Astrocyte (in vitro differentiated cells and primary cell): ENCODE data around the gene TESK2. TPM values are rescaled to one million over a fixed set of nuclear protein-coding genes. Genes with fewer than 3 reads are reported as not detected.

Experiments used
- DNase-seq: peaks from one replicate; pipeline ENCODE4 v3.0.0-alpha.2; 2010; ENCODE audit warnings: low read depth
- FAIRE-seq: peaks from 2 replicates; lab custom pipeline; 2011; peaks lifted over from hg19 to GRCh38; lab: Jason Lieb, UNC
- H2AFZ ChIP-seq: 2 replicates; pipeline ENCODE4 v1.6.0; 2012; ENCODE audit warnings: low read depth, low read length, inconsistent platforms
- H3K27ac ChIP-seq: 2 replicates; pipeline ENCODE4 v1.5.1; 2011; ENCODE audit warnings: low read depth, low read length, inconsistent platforms
- H3K27me3 ChIP-seq: 2 replicates; pipeline ENCODE4 v1.6.0; 2011; ENCODE audit warnings: low read length, inconsistent platforms; ENCODE audit not compliant: insufficient read depth
- H3K36me3 ChIP-seq: 2 replicates; pipeline ENCODE4 v1.5.1; 2011; ENCODE audit warnings: low read length, inconsistent platforms; ENCODE audit not compliant: insufficient read depth
- H3K4me1 ChIP-seq: 2 replicates; pipeline ENCODE4 v1.5.1; 2011; ENCODE audit warnings: low read length, inconsistent platforms; ENCODE audit not compliant: insufficient read depth
- H3K4me2 ChIP-seq: 2 replicates; pipeline ENCODE4 v1.6.0; 2012; ENCODE audit warnings: low read length, inconsistent platforms
- H3K4me3 ChIP-seq: 2 replicates; pipeline ENCODE4 v1.5.1; 2011; ENCODE audit warnings: low read depth, mild to moderate bottlenecking, low read length, inconsistent platforms; ENCODE audit not compliant: insufficient read depth
- H3K79me2 ChIP-seq: 2 replicates; pipeline ENCODE4 v1.6.0; 2012; ENCODE audit warnings: mild to moderate bottlenecking, low read length, inconsistent platforms; ENCODE audit not compliant: insufficient read depth
- H3K9ac ChIP-seq: 2 replicates; pipeline ENCODE4 v1.6.0; 2012; ENCODE audit warnings: mild to moderate bottlenecking, low read length, inconsistent platforms
- H3K9me3 ChIP-seq: 2 replicates; pipeline ENCODE4 v1.5.1; 2012; ENCODE audit warnings: low read depth, mild to moderate bottlenecking, low read length, inconsistent platforms; ENCODE audit not compliant: insufficient read depth
- H4K20me1 ChIP-seq: 2 replicates; pipeline ENCODE4 v1.6.0; 2012; ENCODE audit warnings: low read length, inconsistent platforms; ENCODE audit not compliant: insufficient read depth
- H3K27ac Mint-ChIP-seq: one replicate; pipeline ENCODE4 v1.8.0; 2021; ENCODE audit warnings: mild to moderate bottlenecking, mixed read lengths; ENCODE audit not compliant: unreplicated experiment
- H3K27me3 Mint-ChIP-seq: one replicate; pipeline ENCODE4 v1.8.0; 2021; ENCODE audit warnings: low read depth, mixed read lengths; ENCODE audit not compliant: unreplicated experiment
- H3K36me3 Mint-ChIP-seq: one replicate; pipeline ENCODE4 v1.8.0; 2021; ENCODE audit warnings: low read depth, mixed read lengths; ENCODE audit not compliant: unreplicated experiment
- H3K4me1 Mint-ChIP-seq: one replicate; pipeline ENCODE4 v1.8.0; 2021; ENCODE audit warnings: low read depth, mixed read lengths; ENCODE audit not compliant: unreplicated experiment
- H3K4me3 Mint-ChIP-seq: one replicate; pipeline ENCODE4 v1.8.0; 2021; ENCODE audit warnings: mild to moderate bottlenecking, moderate library complexity, mixed read lengths; ENCODE audit not compliant: unreplicated experiment
- H3K9me3 Mint-ChIP-seq: one replicate; pipeline ENCODE4 v1.8.0; 2021; ENCODE audit warnings: mild to moderate bottlenecking, mixed read lengths; ENCODE audit not compliant: unreplicated experiment
- CTCF ChIP-seq: IDR thresholded peaks from 2 replicates; pipeline ENCODE4 v1.5.1; 2011; ENCODE audit warnings: low read depth, mild to moderate bottlenecking, inconsistent platforms, low read length, moderate library complexity; ENCODE audit not compliant: insufficient read depth
- EZH2 ChIP-seq: IDR thresholded peaks from 2 replicates; pipeline ENCODE4 v1.6.1; 2012; ENCODE audit warnings: mild to moderate bottlenecking, low read length, inconsistent platforms; ENCODE audit not compliant: insufficient read depth
- total RNA-seq: library from RNA; stranded (reverse); gene quantifications from 2 replicates; pipeline ENCODE4 v1.2.1, GENCODE V29; 2021

The TESK2 gene
- total RNA-seq, 1 donor from 2014 or later, result 1.7 TPM

GRCh38 chr1:45375104-45376090 lies 115.6 kb downstream of the TESK2 start:
- Histone ChIP-seq H3K36me3 (no peaks in the 10 kb centered on the region), H2AFZ (no peak overlapping the region), H4K20me1 (no peaks in the 10 kb centered on the region), H3K4me2 (no peak overlapping the region), H3K9ac (no peak overlapping the region), H3K27ac (no peak overlapping the region), H3K4me1 (no peaks in the 10 kb centered on the region), H3K4me3 (no peak overlapping the region), H3K9me3 (no peaks in the 10 kb centered on the region), H3K79me2 (no peaks in the 10 kb centered on the region), H3K27me3 (no peaks in the 10 kb centered on the region)
- DNase-seq (no peak), FAIRE-seq (no peak)
- Mint-ChIP-seq H3K4me3 (no peak overlapping the region), H3K4me1 (no peaks in the 10 kb centered on the region), H3K27me3 (no peaks in the 10 kb centered on the region), H3K36me3 (no peaks in the 10 kb centered on the region), H3K9me3 (no peaks in the 10 kb centered on the region), H3K27ac (no peak overlapping the region)
- no peak for TF ChIP-seq CTCF
- TF ChIP-seq EZH2, result no peak

GRCh38 chr1:45373573-45373972 lies 117.4 kb downstream of the TESK2 start:
- H3K4me3 Mint-ChIP-seq, result no peak overlapping the region
- Histone ChIP-seq H3K4me3 (no peak overlapping the region), H3K27me3 (no peaks in the 10 kb centered on the region), H3K79me2 (no peaks in the 10 kb centered on the region), H3K9me3 (no peaks in the 10 kb centered on the region), H2AFZ (no peak overlapping the region), H3K4me1 (no peaks in the 10 kb centered on the region), H4K20me1 (no peaks in the 10 kb centered on the region), H3K4me2 (no peak overlapping the region), H3K27ac (no peak overlapping the region), H3K36me3 (no peaks in the 10 kb centered on the region), H3K9ac (no peak overlapping the region)
- FAIRE-seq (no peak), DNase-seq (no peak)
- H3K27ac Mint-ChIP-seq, result no peak overlapping the region
- H3K27me3 Mint-ChIP-seq, result no peaks in the 10 kb centered on the region
- TF ChIP-seq CTCF (no peak), EZH2 (no peak)
- no peaks in the 10 kb centered on the region for H3K9me3 Mint-ChIP-seq
- H3K36me3 Mint-ChIP-seq, result no peaks in the 10 kb centered on the region
- no peaks in the 10 kb centered on the region for H3K4me1 Mint-ChIP-seq

- H3K9me3 ChIP-seq, result no peaks in the 10 kb centered on the region
- H4K20me1 ChIP-seq, result no peaks in the 10 kb centered on the region
- H3K4me1 Mint-ChIP-seq, result no peaks in the 10 kb centered on the region
- H3K36me3 ChIP-seq, result no peaks in the 10 kb centered on the region
- H3K4me3 Mint-ChIP-seq, result no peak overlapping the region
- H3K4me1 ChIP-seq, result no peaks in the 10 kb centered on the region
- H3K27ac ChIP-seq, result no peak overlapping the region
- H3K9ac ChIP-seq, result no peak overlapping the region
- H3K27me3 ChIP-seq, result no peaks in the 10 kb centered on the region
- H3K36me3 Mint-ChIP-seq, result no peaks in the 10 kb centered on the region
- H3K4me3 ChIP-seq, result no peak overlapping the region
- no peaks in the 10 kb centered on the region for H3K27me3 Mint-ChIP-seq
- no peak for DNase-seq
- no peak for FAIRE-seq
- no peaks in the 10 kb centered on the region for H3K9me3 Mint-ChIP-seq
- TF ChIP-seq EZH2 (no peak), CTCF (no peak)
- H2AFZ ChIP-seq, result no peak overlapping the region
- H3K27ac Mint-ChIP-seq, result no peak overlapping the region
- no peak overlapping the region for H3K4me2 ChIP-seq
- no peaks in the 10 kb centered on the region for H3K79me2 ChIP-seq
Observed at GRCh38 chr1:45370575-45370974, 120.4 kb downstream of the TESK2 start.
